Activated naive CD4-positive, alpha-beta T cell treated with anti-CD3 and anti-CD28 coated beads, Interleukin-2, amount 50 U/mL, for 16 hours (primary cell): ENCODE measurements around the gene ACADS.

Experiments used
- DNase-seq: peaks from one replicate; pipeline ENCODE4 v3.0.0-alpha.2; 2020

Gene ACADS

DNA sequence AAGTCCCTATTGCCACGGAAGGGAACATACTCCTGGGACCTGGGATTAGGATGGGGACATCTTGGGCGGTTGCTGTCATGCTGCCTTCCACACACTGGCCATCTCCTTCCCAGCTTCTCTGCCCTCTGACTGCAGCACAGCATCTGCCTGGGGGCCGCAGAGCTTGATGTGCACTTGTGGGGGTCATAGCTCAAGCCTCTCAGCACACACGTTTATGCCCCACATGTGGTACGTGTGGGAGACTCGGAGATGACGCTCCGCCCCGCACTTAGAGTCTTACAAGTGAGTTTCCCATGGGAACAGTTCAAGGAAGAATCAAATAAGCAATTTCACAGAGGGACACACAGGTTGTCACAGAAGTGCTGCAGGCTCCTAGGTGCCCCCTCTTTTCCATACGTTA is 8.6 kb downstream of the ACADS start:
- DNase-seq: no peak

DNA sequence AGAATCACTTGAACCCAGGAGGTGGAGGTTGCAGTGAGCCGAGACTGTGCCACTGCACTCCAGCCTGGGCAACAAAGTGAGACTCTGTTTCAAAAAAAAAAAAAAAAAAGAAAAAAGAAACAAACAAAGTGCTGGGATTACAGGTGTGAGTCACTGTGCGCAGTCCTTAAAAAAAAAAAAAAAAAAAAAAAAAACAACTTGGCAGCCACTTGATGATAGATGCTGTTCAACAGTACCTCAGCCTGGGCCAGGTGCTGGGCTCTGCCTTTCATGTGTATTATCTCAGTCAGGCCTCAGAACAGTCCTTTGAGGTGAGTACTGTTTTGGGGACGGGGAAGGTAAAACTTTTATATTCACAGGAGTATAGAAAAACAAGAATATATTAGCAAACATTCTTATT is 9.6 kb downstream of the ACADS start:
- no peak for DNase-seq

DNA sequence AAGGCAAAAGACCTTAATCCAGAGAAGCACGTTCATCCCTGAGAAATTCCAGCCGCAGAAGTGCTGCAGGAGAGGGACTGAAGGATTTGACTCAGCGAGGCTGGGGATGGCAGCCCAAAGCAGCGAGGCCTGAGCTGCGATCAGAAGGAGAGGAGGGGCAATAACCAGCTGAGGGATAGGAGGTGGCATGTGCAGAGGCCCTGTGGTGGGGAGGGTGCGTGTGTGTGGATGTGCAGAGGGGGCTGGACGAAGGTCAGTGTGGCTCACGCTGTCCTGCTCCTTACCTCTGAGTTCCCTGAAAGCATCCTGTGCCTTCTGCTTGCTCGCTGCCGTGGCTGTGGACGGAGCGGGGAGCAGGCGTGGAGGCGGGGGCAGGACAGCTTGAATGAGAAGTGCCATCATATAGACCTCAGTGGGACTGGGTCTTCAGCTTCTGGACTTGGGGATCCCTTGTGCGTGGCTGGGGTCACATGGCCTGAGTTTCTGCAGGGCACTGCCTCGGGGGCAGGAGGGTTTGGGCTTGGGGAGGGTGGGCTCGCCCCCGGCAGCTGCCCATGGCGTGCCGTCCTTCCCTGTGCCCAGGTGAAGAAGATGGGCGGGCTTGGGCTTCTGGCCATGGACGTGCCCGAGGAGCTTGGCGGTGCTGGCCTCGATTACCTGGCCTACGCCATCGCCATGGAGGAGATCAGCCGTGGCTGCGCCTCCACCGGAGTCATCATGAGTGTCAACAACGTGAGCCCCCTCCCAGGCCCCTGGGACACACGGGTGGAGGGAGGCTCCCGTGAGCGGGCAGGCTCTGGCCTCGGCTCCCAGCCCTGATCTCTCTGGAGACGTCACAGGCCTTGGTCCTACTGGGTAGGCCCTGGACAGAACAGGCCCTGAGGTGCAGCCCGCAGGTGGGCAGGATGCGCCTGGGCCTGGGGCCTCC is 11.0 kb downstream of the ACADS start:
- DNase-seq: no peak

DNA sequence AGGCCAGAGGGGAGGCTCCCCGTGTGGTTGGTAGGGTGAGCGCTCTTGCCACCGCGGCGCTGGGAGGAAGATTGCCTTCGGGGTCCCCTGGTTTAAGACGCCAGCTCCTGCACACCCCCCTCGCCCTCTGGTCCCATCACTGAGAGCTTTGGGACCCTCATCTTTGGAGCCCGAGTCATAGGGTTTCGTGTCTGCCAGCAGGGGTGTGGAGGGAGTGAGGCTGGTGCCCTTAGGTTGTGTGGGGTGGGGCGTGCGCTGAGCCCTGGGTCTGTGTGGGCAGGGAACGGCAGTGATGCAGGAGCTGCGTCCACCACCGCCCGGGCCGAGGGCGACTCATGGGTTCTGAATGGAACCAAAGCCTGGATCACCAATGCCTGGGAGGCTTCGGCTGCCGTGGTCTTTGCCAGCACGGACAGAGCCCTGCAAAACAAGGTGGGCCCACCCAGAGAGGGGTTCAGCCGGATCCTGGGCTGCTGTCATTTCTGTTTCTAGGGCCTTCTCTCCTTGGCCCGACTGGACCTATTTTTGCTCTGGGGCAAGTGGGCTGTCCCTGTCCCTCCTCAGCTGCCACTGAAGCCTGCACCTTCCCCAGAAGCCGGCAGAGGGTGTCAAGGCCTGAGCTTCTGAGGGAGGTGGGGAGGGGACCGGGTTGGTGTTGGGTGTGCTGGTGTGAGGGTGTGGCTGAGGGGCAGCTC is 12.1 kb downstream of the ACADS start:
- no peak for DNase-seq

DNA sequence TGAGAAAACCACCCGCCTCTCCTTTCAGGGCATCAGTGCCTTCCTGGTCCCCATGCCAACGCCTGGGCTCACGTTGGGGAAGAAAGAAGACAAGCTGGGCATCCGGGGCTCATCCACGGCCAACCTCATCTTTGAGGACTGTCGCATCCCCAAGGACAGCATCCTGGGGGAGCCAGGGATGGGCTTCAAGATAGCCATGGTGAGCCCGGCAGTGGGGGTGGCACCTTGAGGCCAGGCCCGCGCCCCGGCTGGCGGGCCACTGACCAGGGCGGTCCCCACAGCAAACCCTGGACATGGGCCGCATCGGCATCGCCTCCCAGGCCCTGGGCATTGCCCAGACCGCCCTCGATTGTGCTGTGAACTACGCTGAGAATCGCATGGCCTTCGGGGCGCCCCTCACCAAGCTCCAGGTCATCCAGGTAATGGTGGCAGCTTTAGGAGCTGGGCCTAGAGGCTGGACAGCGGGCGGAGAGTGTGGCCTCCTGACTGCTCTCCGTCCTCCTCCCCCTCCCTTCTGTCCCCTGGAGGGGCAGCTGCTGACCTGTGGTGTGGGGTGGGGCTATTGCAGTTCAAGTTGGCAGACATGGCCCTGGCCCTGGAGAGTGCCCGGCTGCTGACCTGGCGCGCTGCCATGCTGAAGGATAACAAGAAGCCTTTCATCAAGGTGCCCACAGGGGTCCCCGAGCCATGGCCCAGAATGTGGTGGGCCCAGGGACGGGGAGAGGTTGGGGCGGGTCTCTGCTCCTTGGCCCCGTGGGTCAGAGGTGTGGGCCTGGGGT is 12.8 kb downstream of the ACADS start:
- no peak for DNase-seq

DNA sequence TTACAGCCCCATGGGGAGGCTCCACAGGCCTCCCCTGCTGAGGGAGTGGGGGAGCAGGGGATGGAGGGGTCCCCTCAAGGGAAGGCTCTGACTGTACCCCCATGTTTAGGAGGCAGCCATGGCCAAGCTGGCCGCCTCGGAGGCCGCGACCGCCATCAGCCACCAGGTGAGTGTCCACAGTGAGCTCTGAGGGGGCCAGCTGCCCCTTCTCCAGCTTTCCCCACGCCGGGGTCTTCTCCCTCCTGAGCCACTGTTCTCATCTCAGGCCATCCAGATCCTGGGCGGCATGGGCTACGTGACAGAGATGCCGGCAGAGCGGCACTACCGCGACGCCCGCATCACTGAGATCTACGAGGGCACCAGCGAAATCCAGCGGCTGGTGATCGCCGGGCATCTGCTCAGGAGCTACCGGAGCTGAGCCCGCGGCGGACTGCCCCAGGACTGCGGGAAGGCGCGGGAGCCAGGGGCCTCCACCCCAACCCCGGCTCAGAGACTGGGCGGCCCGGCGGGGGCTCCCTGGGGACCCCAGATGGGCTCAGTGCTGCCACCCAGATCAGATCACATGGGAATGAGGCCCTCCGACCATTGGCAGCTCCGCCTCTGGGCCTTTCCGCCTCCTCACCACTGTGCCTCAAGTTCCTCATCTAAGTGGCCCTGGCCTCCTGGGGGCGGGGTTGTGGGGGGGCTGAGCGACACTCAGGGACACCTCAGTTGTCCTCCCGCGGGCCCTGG is 13.6 kb downstream of the ACADS start:
- DNase-seq: no peak

DNA sequence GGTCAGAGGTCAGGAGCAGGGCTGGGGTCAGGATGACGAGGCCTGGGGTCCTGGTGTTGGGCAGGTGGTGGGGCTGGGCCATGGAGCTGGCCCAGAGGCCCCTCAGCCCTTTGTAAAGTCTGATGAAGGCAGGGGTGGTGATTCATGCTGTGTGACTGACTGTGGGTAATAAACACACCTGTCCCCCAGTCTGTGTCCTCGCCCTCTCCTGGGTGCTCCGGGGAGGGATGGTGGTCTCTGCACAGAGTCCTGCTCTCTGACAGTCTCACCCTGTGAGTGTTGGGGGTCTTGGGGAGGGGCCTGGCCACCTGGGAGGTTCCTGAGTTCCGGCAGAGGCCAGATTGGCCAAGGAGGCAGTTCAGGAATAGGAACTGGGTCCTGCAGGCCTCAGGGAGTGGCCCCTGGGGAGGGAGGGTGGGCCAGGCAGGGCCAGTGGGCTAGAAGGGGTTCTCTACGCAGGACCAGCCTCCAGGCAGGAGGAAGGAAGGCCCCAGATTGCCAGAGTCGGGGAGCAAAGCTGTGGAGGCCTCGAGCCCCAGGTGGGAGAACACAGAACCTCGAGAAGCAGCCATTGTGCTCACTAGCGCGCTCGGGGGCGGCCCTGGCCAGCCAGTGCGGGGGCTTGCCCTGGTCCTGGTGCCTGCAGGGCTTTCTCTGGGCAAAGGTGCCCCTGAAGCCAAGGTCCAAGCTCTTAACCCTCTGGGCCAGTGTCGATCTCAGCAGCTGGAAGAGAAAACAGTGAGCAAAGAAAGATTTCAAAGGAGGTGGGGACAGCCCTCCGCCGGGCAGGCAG is 14.4 kb downstream of the ACADS start:
- DNase-seq: no peak

DNA sequence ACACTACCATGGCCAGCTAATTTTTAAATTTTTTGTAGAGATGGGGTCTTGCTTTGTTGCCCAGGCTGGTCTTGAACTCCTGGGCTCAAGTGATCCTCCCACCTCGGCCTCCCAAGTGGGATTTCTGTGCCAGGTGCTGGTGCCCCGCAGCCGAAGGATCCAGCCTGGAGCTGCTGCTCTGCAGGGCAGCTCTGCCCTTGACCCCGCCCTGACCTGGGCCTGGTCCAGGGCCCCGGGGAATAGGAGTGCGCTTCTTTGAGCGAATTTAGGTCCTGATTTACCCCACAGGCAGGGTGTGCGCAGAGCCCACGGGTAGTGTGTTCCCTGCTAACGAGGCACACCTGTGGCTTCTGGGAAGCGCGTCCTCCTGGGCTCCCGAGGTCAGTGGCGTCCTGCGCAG is 15.2 kb downstream of the ACADS start:
- no peak for DNase-seq

DNA sequence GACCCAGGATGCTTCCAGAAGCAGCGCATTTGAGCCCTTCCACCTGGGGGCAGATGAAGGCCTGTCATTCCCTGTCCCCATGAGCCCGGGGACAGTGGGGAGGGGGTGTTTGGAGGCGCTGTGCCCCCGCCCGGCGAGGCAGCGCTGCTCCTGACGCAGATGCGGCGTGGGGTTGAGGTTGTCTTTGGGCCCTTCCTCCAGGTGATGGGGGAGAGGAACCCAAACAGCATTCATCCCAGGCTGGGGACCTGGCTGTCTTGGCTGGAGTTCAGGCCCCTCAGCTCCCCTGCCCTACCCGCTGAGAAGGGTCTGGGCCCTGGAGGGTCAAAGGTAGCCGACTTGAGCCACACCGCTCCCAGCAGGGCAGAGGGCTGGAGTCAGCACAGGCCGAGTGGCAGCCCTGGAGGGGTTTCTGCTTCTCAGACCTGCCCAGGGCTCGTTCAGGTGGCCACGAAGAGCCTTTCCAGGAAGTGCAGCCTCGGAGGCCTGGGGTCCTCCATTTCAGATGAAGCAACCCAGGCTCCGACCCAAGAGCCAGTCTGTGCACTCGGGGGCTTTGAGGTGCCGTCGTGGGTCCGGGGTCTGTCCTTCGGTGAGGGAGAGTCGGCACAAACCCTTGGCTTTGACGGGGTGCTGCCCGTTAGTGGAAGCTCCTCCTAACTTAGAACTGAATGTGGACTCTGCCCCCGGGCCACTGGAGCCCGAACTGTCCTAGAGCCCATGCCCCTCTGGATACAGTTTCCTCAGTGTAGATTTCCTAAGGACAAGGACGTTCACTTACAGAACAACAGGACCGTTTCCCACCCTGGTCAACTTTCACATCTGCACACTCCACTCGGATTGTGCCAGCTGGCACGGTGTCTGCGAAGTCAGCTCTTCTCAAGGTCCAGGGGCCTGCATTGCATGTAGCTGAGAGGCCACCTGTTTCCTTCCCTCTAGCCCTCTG is 16.1 kb downstream of the ACADS start:
- no peak for DNase-seq

DNA sequence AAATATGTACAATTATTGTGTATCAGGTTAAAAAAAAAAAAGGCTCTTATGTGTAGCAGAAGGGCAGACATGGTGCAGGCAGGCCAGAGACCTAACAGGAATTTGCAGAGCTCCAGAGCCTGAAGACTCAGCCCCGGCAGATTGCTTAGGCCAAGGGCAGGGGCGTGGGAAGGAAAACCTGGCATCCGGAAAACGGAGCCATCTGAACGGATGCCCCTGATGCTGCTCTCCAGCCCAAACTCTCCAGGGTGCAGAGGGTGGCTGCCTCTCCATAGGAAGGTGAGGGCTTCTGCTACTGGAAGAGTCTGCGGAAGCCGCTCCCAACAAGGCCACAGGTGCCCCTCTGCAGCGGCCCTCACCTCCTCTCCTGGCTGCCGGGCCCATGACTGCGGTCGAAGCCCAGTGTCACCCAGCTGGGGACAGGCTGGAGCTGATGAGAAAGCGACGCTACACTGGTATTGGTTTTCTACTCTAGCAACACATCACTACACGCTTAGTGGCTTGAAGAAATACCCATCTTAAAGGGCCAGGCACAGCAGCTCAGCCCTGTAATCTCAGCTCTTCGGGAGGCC is 19.4 kb downstream of the ACADS start:
- DNase-seq: no peak

DNA sequence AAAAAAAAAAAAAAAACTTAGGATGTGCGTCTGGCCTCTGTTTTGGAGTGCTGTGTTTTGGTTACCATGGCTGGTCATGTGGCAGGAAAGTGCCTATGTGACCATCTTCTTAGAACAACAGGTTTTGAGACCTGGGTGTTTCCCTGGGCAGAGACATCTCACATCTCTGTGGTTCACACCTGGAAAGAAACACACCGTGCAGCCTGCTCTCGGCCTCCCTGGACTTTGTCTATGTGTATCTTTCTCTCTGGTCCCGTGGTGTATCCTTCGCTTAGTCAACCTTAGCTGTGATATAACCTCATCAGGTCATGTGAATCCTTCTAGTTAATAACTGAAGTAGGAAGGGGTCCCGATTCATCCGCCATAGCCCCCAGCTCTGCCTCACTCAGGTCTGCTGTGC is 22.6 kb downstream of the ACADS start:
- no peak for DNase-seq

DNA sequence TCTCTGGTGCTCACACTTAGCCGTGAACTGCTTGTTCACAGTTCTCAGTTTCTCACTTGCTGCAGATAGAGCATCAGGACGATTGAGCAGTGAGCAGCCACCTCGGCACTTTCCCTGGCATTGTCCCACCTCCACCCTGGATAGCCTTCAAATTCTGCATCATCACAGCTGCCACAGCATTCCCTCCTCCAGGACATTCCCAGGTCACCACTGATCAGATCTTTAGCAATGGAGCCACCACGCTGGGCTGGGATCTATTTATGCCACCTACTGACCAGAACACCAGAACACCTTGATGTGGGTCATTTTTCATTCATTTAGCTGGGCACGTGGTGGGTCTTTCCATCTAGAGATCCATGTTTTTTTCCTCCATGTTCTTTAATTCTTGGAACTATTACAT is 23.6 kb downstream of the ACADS start:
- no peak for DNase-seq

DNA sequence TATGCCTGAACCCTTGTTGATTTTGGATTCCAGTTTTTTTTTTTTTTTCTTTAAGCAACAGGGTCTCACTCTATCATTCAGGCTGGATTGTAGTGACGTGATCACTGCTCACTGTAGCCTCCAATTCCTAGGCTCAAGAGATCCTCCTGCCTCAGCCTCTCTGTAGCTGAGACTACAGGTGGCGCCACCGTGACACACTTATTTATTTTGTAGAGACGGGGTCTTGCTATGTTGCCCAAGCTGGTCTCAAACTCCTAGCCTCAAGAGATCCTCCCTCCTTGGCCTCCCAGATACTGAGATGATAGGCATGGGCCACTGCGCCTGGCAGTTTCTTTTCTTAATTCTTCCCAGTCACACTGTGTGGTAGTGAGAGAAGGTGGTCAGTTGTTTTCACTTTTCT is 25.2 kb downstream of the ACADS start:
- no peak for DNase-seq

DNA sequence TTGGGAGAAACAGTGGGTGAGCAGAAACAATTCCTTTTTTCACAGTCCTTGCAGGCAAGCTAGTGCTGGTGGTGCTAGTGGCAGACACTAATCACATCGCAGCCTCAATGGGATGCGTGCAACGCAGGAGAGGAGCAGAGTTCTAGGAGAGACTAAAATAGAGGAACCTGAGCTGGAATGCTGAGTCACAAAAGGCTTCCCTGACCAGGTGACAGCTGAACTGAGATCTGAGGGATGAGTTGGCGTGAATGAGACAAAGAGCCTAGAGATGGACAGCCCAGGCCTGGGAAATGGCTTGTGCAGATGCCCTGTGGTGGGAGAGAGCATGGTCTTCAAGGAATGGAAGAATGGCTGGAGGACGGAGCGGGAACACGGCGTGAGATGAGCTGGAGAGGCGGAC is 25.8 kb downstream of the ACADS start:
- DNase-seq: no peak

DNA sequence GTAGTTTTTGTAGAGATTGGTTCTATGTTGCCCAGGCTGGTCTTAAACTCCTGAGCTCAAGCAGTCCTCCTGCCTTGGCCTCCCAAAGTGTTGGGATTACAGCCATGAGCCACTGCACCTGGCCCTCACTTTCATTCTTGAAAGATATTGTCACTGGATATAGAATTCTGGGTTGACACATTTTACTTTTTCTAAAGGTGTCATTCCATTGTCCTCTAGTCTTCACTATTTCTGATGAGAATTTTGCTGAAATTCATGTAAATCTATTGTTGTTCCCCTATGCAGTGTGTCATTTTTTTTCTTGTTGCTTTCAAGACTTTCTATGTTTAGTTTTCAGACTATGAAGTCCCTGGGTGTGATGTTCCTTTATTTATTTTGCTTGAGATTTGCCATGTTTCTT is 29.2 kb downstream of the ACADS start:
- DNase-seq: no peak

DNA sequence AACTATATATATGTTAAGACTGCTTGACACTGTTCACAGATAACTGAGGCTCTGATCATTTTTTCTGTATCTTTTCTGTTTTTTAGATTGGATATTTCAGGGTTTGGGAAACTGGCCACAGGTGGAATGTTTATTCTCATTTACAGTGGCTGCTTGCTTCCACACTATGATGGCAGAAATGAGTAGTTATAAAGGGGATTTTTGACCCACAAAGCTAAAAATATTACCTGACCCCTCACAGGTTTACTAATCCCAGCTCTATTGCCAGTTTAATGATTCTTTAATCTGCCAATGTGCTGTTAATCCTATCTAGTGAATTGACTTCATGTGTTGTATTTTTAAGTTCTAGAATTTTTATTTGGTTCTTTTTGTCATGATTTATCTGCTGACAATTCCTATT is 29.6 kb downstream of the ACADS start:
- DNase-seq: no peak

DNA sequence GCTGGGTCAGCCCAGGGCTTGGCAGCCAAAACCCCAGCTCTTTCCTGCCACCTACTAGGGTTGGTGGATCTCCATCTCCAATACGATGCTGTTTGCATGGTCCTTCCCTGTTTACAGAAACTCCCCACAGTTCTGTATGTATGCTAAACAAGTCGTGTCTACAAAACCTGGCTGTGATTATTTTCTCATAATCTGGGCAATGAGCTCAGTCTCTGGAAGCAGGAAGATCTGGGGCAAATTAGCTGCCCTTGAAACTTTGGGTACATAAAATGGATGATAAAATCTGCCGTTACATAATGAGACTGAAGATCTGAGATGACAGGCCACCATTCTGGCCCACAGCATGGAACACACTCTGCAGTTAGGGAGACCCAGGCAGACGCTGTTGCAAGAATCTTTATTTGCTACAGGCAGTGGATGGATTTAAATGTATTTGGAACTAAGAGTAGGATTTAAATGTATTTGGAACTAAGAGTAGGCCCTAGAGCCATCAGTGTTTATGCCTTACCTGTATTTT is 31.7 kb downstream of the ACADS start:
- no peak for DNase-seq

DNA sequence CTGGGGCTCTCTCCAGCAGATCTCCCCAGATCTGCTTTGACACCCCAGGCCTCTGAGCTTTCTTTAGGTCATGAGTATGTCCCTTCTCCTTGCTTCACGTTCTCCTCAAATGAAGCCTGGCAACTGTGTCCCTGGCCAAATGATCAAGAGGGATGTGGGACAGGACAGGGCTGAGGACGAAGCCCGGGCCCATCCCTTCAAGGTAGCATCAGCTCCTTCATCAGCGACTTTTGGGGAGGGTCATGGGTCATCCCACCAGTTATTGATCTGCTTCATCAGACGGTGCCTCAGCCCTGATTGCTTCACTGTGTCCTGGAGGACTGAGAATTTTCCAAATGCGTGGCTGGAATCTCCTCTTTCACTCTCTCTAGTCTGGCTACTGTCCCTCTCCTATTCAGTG is 32.3 kb downstream of the ACADS start:
- DNase-seq: no peak

DNA sequence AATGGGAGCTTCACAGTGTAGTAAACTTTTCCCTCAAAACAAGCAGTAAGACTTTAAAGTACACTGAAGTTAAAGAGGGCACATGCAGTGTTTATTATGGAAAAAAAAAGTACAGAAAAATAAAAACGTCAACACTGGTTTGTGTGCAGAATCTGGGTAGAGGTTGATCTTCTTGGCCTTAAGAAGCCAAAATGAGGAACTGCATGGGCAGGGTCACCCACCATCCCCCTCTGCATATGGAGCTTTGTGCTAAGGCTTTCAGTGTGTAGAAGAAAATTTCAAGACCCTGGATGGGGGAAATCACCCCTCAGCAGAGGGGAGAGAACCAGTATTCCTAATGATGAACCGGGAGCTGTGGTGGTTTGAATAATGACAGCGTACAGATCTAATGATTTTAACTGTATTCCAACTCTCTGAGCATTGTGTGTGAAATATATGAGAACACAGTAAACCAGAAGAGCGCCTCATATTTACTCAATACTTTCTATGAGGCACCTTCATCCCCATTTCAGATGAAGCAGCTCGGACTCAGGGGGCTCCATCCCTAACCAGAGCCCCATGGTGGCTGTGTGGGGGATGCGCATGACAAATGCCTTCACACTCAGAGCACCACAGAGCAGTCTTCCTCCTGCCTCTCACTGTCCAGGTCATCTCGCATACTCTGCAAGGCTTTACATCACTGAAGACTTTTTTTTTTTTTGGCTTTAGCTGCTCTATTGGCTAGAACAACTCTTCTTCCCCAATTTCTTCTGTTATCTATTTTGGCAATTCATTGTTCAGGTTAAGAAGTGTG is 33.4 kb downstream of the ACADS start:
- DNase-seq: no peak
